HG03432 (cell line): ENCODE results near the gene POLD3.
"Not testable (repeated sequence)": the region's sequence is repeated elsewhere in the genome, so short reads cannot be mapped to it uniquely, and the experiment has no call there.

Source experiments
- ATAC-seq: cut with Tn5 transposase; IDR thresholded peaks from one replicate; pipeline ENCODE4 v1.9.1; 2021; ENCODE audit warnings: mild to moderate bottlenecking, moderate library complexity; ENCODE audit not compliant: unreplicated experiment

POLD3 gene

GRCh38 chr11:74581954-74582547 is 10.3 kb upstream of the POLD3 start:
- no peak for ATAC-seq

- ATAC-seq = no peak
These were observed 9.3 kb upstream of the POLD3 start for GRCh38 chr11:74583024-74583624.

- not testable (repeated sequence) for ATAC-seq
These were observed 1.9 kb upstream of the POLD3 start for GRCh38 chr11:74590492-74590891.

GRCh38 chr11:74592063-74592440 is 330 bp upstream of the POLD3 start:
- ATAC-seq = peak; percentile 6

GRCh38 chr11:74593463-74593862 is 1.1 kb downstream of the POLD3 start:
- ATAC-seq = no peak

- ATAC-seq = no peak
These were observed 10.5 kb downstream of the POLD3 start for GRCh38 chr11:74602637-74603556.

GRCh38 chr11:74603845-74604244 is 11.5 kb downstream of the POLD3 start:
- ATAC-seq = no peak

GRCh38 chr11:74604311-74604710 is 11.9 kb downstream of the POLD3 start:
- no peak for ATAC-seq

- no peak for ATAC-seq
These were observed 13.0 kb downstream of the POLD3 start for GRCh38 chr11:74605403-74605802.

- ATAC-seq = no peak
These were observed 16.0 kb downstream of the POLD3 start for GRCh38 chr11:74608431-74608830.

- ATAC-seq = no peak
These were observed 19.0 kb downstream of the POLD3 start for GRCh38 chr11:74611369-74611861.

GRCh38 chr11:74612877-74613276 is 20.5 kb downstream of the POLD3 start:
- no peak for ATAC-seq

- no peak for ATAC-seq
These were observed 22.9 kb downstream of the POLD3 start for GRCh38 chr11:74615311-74615710.

GRCh38 chr11:74615988-74616387 is 23.6 kb downstream of the POLD3 start:
- ATAC-seq = no peak

GRCh38 chr11:74620531-74620930 is 28.1 kb downstream of the POLD3 start:
- ATAC-seq = no peak

- ATAC-seq = no peak
These were observed 33.7 kb downstream of the POLD3 start for GRCh38 chr11:74626130-74626529.

GRCh38 chr11:74626604-74627003 is 34.2 kb downstream of the POLD3 start:
- ATAC-seq = no peak

- no peak for ATAC-seq
These were observed 35.0 kb downstream of the POLD3 start for GRCh38 chr11:74627381-74627780.

- ATAC-seq = no peak
These were observed 37.7 kb downstream of the POLD3 start for GRCh38 chr11:74630043-74630442.

GRCh38 chr11:74633406-74634393 is 41.3 kb downstream of the POLD3 start:
- no peak for ATAC-seq

- ATAC-seq = no peak
These were observed 42.2 kb downstream of the POLD3 start for GRCh38 chr11:74634537-74634936.
